IMR-90 (cell line): Measurements from ENCODE around the gene COL28A1. TPM values are rescaled to one million over a fixed set of nuclear protein-coding genes. Genes with fewer than 3 reads are reported as not detected.
A peak's percentile ranks its signal among the peaks of the same experiment; 100 is the strongest.

Experiments used
- ATAC-seq: fragments of 200-7000 bp; cut with Tn5 transposase; 2 replicates; pipeline ENCODE4 v1.9.1; 2020; ENCODE audit warnings: low read depth, mild to moderate bottlenecking, moderate library complexity
- BruUV-seq: library from RNA; stranded (reverse); fragments of 400-500 nt; replicated peaks from 2 replicates; lab custom pipeline; 2021; lab: Mats Ljungman, UMichigan
- CTCF ChIA-PET: fragments of 300-600 bp; formaldehyde crosslinking; extraction: SDS; loops from one replicate; lab custom pipeline; 2021; ENCODE audit warnings: antibody characterized with exemption; lab: Yijun Ruan, JAX
- POLR2A ChIA-PET: fragments of 300-600 bp; sonication (Branson Sonifier 250); formaldehyde crosslinking; loops from one replicate; lab custom pipeline; 2022; ENCODE audit warnings: antibody characterized with exemption; ENCODE audit not compliant: unreplicated experiment; lab: Charles Lee
- DNase-seq: peaks from one replicate; pipeline ENCODE4 v3.0.0; 2013
- H2AFZ ChIP-seq: replicated peaks from 2 replicates; pipeline ENCODE3; 2013; ENCODE audit warnings: low read length, mild to moderate bottlenecking; ENCODE audit not compliant: poor library complexity
- H2AK5ac ChIP-seq: 2 replicates; pipeline ENCODE4 v1.6.1; 2013; ENCODE audit warnings: low read depth, low read length, inconsistent platforms
- H2AK9ac ChIP-seq: replicated peaks from 2 replicates; pipeline ENCODE3; 2013; ENCODE audit warnings: mild to moderate bottlenecking, low read depth, low read length, moderate library complexity; ENCODE audit not compliant: poor library complexity
- H2BK120ac ChIP-seq: 2 replicates; pipeline ENCODE4 v1.6.1; 2013; ENCODE audit warnings: low read depth, low read length, inconsistent platforms
- H2BK15ac ChIP-seq: 3 replicates; pipeline ENCODE4 v1.6.1; 2013; ENCODE audit warnings: low read depth, low read length, inconsistent platforms
- H2BK20ac ChIP-seq: 2 replicates; pipeline ENCODE4 v1.6.1; 2013; ENCODE audit warnings: low read depth, mild to moderate bottlenecking, inconsistent platforms, low read length, moderate library complexity
- H2BK5ac ChIP-seq: 2 replicates; pipeline ENCODE4 v1.6.1; 2013; ENCODE audit warnings: mild to moderate bottlenecking, low read depth, low read length, inconsistent platforms; ENCODE audit not compliant: poor library complexity, severe bottlenecking
- H3K14ac ChIP-seq: replicated peaks from 2 replicates; pipeline ENCODE4 v1.6.1; 2013; ENCODE audit warnings: low read depth, low read length, inconsistent platforms
- H3K18ac ChIP-seq: 2 replicates; pipeline ENCODE4 v1.6.1; 2013; ENCODE audit warnings: low read depth, low read length, control low read depth
- H3K23ac ChIP-seq: 2 replicates; pipeline ENCODE4 v1.6.1; 2013; ENCODE audit warnings: low read depth, low read length, inconsistent platforms
- H3K27ac ChIP-seq: 2 replicates; pipeline ENCODE4 v1.5.1; 2013; ENCODE audit warnings: mild to moderate bottlenecking, control low read depth, low read length; ENCODE audit not compliant: insufficient read depth
- H3K27me3 ChIP-seq: 2 replicates; pipeline ENCODE4 v1.6.1; 2013; ENCODE audit warnings: low read length; ENCODE audit not compliant: control insufficient read depth, insufficient read depth
- H3K36me3 ChIP-seq: 2 replicates; pipeline ENCODE4 v1.6.1; 2013; ENCODE audit warnings: low read length, mixed read lengths; ENCODE audit not compliant: control insufficient read depth, insufficient read depth
- H3K4ac ChIP-seq: 2 replicates; pipeline ENCODE4 v1.6.1; 2013; ENCODE audit warnings: low read depth, low read length, inconsistent platforms
- H3K4me1 ChIP-seq: 2 replicates; pipeline ENCODE4 v1.6.1; 2013; ENCODE audit warnings: low read length, mixed read lengths; ENCODE audit not compliant: control insufficient read depth, insufficient read depth
- H3K4me2 ChIP-seq: 2 replicates; pipeline ENCODE4 v1.6.1; 2013; ENCODE audit warnings: low read depth, mild to moderate bottlenecking, control low read depth, low read length, moderate library complexity
- H3K4me3 ChIP-seq: 2 replicates; pipeline ENCODE4 v1.5.1; 2013; ENCODE audit warnings: low read depth, mild to moderate bottlenecking, control low read depth, low read length, moderate library complexity; ENCODE audit not compliant: insufficient read depth
- H3K56ac ChIP-seq: 2 replicates; pipeline ENCODE4 v1.6.1; 2013; ENCODE audit warnings: low read length, inconsistent platforms; ENCODE audit not compliant: insufficient read depth; ENCODE audit errors: extremely low read depth
- H3K79me1 ChIP-seq, 2 experiments: 2 replicates each; pipeline ENCODE4 v1.6.1; 2013; ENCODE audit warnings: low read length in 2 of 2, inconsistent platforms in 1 of 2, low read depth in 1 of 2
- H3K9ac ChIP-seq: 2 replicates; pipeline ENCODE4 v1.6.1; 2013; ENCODE audit warnings: low read depth, low read length, control low read depth
- H3K9me1 ChIP-seq: 2 replicates; pipeline ENCODE4 v1.6.1; 2013; ENCODE audit warnings: low read length, inconsistent platforms; ENCODE audit not compliant: insufficient read depth
- H3K9me3 ChIP-seq: 2 replicates; pipeline ENCODE4 v1.6.1; 2013; ENCODE audit warnings: low read length; ENCODE audit not compliant: control insufficient read depth, insufficient read depth
- H4K20me1 ChIP-seq: 2 replicates; pipeline ENCODE4 v1.6.1; 2013; ENCODE audit warnings: low read length, inconsistent platforms; ENCODE audit not compliant: insufficient read depth
- H4K5ac ChIP-seq: 2 replicates; pipeline ENCODE4 v1.6.1; 2013; ENCODE audit warnings: mild to moderate bottlenecking, low read depth, low read length, control low read depth
- H4K8ac ChIP-seq, 2 experiments: 2 replicates each; pipeline ENCODE4 v1.6.1; 2013; ENCODE audit warnings: low read depth in 2 of 2, low read length in 2 of 2, control low read depth in 1 of 2, inconsistent platforms in 1 of 2
- H4K91ac ChIP-seq: 2 replicates; pipeline ENCODE4 v1.6.1; 2013; ENCODE audit warnings: low read depth, low read length, inconsistent platforms; ENCODE audit not compliant: insufficient read depth
- CHD1 ChIP-seq: IDR thresholded peaks from 2 replicates; pipeline ENCODE4 v1.6.1; 2012; ENCODE audit warnings: low read depth, low read length, improper control_type of control experiment
- CTCF ChIP-seq: conservative IDR thresholded peaks from 2 replicates; pipeline ENCODE4 v1.5.1; 2012; ENCODE audit warnings: mild to moderate bottlenecking, low read depth, low read length, improper control_type of control experiment
- ELK1 ChIP-seq: fragments of 150-350 bp; IDR thresholded peaks from 2 replicates; pipeline ENCODE4 v1.6.1; 2016; ENCODE audit warnings: low read depth, mild to moderate bottlenecking, low read length, moderate library complexity, borderline replicate concordance
- MAZ ChIP-seq: IDR thresholded peaks from 2 replicates; pipeline ENCODE4 v1.6.1; 2012; ENCODE audit warnings: low read depth, mild to moderate bottlenecking, low read length, improper control_type of control experiment, moderate library complexity, borderline replicate concordance
- NFE2L2 ChIP-seq: fragments of 150-350 bp; IDR thresholded peaks from 2 replicates; pipeline ENCODE4 v1.6.1; 2016; ENCODE audit warnings: low read depth, mild to moderate bottlenecking, low read length
- POLR2A ChIP-seq: IDR thresholded peaks from 2 replicates; pipeline ENCODE4 v1.6.1; 2012; ENCODE audit warnings: mild to moderate bottlenecking, low read depth, low read length
- RAD21 ChIP-seq: IDR thresholded peaks from 2 replicates; pipeline ENCODE4 v1.6.1; 2012; ENCODE audit warnings: low read length, improper control_type of control experiment
- RFX5 ChIP-seq: IDR thresholded peaks from 2 replicates; pipeline ENCODE4 v1.8.0; 2012; ENCODE audit warnings: low read depth, mild to moderate bottlenecking, low read length, moderate library complexity
- SMC3 ChIP-seq: fragments of 150-350 bp; IDR thresholded peaks from 2 replicates; pipeline ENCODE4 v1.6.1; 2016; ENCODE audit warnings: low read depth, mild to moderate bottlenecking, antibody characterized with exemption, low read length, moderate library complexity
- WGBS, 2 experiments: methylation state at CpG; one replicate each; pipeline versions ENCODE4 v1.1.5 to v1.1.7; 2013; ENCODE audit warnings: missing lambda C conversion rate in 2 of 2; ENCODE audit not compliant: insufficient read length in 1 of 2; ENCODE audit errors: extremely low coverage in 2 of 2; 5-methylcytosine and 5-hydroxymethylcytosine counted together
- dilution Hi-C: fragments of 300-500 bp; cut with HindIII; formaldehyde crosslinking; loops from one replicate; pipeline ENCODE4 v1.14.3; 2018; ENCODE audit warnings: low sequenced_read_pairs; ENCODE audit not compliant: unreplicated experiment
- in situ Hi-C: fragments of 300-500 bp; cut with MboI; formaldehyde crosslinking; loops from 3 replicates; pipeline ENCODE4 v1.14.3; 2019; ENCODE audit warnings: low sequenced_read_pairs, inconsistent platforms, mixed read lengths
- intact Hi-C: fragments of 100-400 bp; cut with micrococcal nuclease; formaldehyde crosslinking; loops from 2 replicates; pipeline ENCODE4 v1.10.0; 2022
- polyA plus RNA-seq, 3 experiments: library from polyadenylated mRNA; depleted of rRNA; stranded (reverse); fragments of >200 nt; gene quantifications; 2 replicates each; pipeline ENCODE4 v1.2.3, GENCODE V29; 2012; ENCODE audit warnings: low replicate concordance in 1 of 3
- total RNA-seq: library from RNA; depleted of rRNA; stranded (reverse); fragments of >200 nt; gene quantifications from 2 replicates; pipeline ENCODE4 v1.2.3, GENCODE V29; 2012

COL28A1 gene
- total and polyA plus RNA-seq, 2 of the 4 experiments (the other 2 are of a cell fraction), result under 0.01 to 0.05 TPM

- H3K9ac ChIP-seq, result peak overlapping the region; percentile 65
- 0 out of 2 replicates have a peak, but pooled peaks have one; percentile 11 for TF ChIP-seq NFE2L2
- TF ChIP-seq SMC3, result peak; percentile 99
- peak; percentile 66; the same call in 1 of the 2 replicates for TF ChIP-seq CHD1
- no peak for TF ChIP-seq MAZ
- TF ChIP-seq POLR2A, result peak; percentile 45; the same call in 1 of the 2 replicates
- no peak for TF ChIP-seq RFX5
- TF ChIP-seq CTCF, result peak; percentile 94
- peak; percentile 98 for TF ChIP-seq RAD21
- no peak for TF ChIP-seq ELK1
Observed at GRCh38 chr7:7424151-7424873, 111.4 kb downstream of the COL28A1 start.

More at GRCh38 chr7:7424151-7424873, 111.4 kb downstream of the COL28A1 start:
- H3K79me1 ChIP-seq, result no peaks in the 10 kb centered on the region
- H2AK5ac ChIP-seq, result no peak overlapping the region
- 0 out of 2 replicates have a peak overlapping the region, but pooled peaks have one; percentile 22 for H4K91ac ChIP-seq
- no peaks in the 10 kb centered on the region for H3K36me3 ChIP-seq
- H2AFZ ChIP-seq, result peak overlapping the region; percentile 82
- ChIA-PET CTCF (interaction anchor here (0.6 to 1.9 kb wide), 20 partner anchors 10 to 793 kb away, joined by 3 to 13 read pairs (median 4); partner anchors contain the start of gene C1GALT1), POLR2A (interaction anchor here (0.5 kb wide), 1 partner anchor 17 kb away, joined by 7 read pairs; no protein-coding TSS in a partner anchor)
- ATAC-seq (peak; percentile 89), DNase-seq (peak; percentile 67)
- H3K4ac ChIP-seq, result no peak overlapping the region; the same call in 1 of the 2 replicates
- no peaks in the 10 kb centered on the region for H3K9me3 ChIP-seq
- H3K27ac ChIP-seq, result 0 out of 2 replicates have a peak overlapping the region, but pooled peaks have one; percentile 16
- H3K4me3 ChIP-seq, result peak overlapping the region; percentile 72
- peak overlapping the region; percentile 75 for H2BK120ac ChIP-seq
- H3K4me2 ChIP-seq, result peak overlapping the region; percentile 84
- no peak overlapping the region for H2AK9ac ChIP-seq
- peak overlapping the region in 1 of 2 experiments; percentile 28; a peak in 3 of 4 replicates for H4K8ac ChIP-seq
- peak overlapping the region; percentile 47; the same call in 1 of the 2 replicates for H4K5ac ChIP-seq
- H2BK5ac ChIP-seq, result peak overlapping the region; percentile 6
- H2BK20ac ChIP-seq, result peak overlapping the region; percentile 65
- WGBS, 2 experiments, result 20% methylated on average over 1 of the region's 14 CpGs; no CpG with 5 or more reads in 1 of the 2 experiments
- H2BK15ac ChIP-seq, result no peak overlapping the region
- H3K4me1 ChIP-seq, result 0 out of 2 replicates have a peak, but pooled peaks cover under 1% of the 10 kb centered on the region
- no peaks in the 10 kb centered on the region; the same call in 1 of the 2 replicates for H3K27me3 ChIP-seq
- dilution Hi-C loops, result no loop called here
- peak overlapping the region; percentile 10; the same call in 1 of the 2 replicates for H3K18ac ChIP-seq
- no peak overlapping the region for H3K23ac ChIP-seq
- H4K20me1 ChIP-seq, result no peaks in the 10 kb centered on the region
- peak overlapping the region; percentile 56 for H3K14ac ChIP-seq
- no peak overlapping the region for H3K56ac ChIP-seq
- no peaks in the 10 kb centered on the region for H3K9me1 ChIP-seq
- BruUV-seq, result no TSS peak
- intact Hi-C loops, result loop anchor here (1.0 to 10.0 kb wide), 6 partner anchors 116 to 792 kb away; partner anchors contain the start of genes C1GALT1 and GLCCI1
- in situ Hi-C loops, result loop anchor here (10.0 kb wide), 2 partner anchors 320 to 790 kb away; no protein-coding TSS in a partner anchor
